SKM-1 treated with dmso at 0.1 percent for 144 hours (cell line): Measurements from ENCODE around the gene PERM1.
"Not testable (repeated sequence)": the region's sequence is repeated elsewhere in the genome, so short reads cannot be mapped to it uniquely, and the experiment has no call there.

ENCODE experiments used
- DNase-seq: peaks from one replicate; lab custom pipeline; 2025; ENCODE audit not compliant: unreplicated experiment; lab: John Stamatoyannopoulos, UW

PERM1 gene

GRCh38 chr1:979744-980072, 2.2 kb downstream of the PERM1 start:
- no peak for DNase-seq

DNA sequence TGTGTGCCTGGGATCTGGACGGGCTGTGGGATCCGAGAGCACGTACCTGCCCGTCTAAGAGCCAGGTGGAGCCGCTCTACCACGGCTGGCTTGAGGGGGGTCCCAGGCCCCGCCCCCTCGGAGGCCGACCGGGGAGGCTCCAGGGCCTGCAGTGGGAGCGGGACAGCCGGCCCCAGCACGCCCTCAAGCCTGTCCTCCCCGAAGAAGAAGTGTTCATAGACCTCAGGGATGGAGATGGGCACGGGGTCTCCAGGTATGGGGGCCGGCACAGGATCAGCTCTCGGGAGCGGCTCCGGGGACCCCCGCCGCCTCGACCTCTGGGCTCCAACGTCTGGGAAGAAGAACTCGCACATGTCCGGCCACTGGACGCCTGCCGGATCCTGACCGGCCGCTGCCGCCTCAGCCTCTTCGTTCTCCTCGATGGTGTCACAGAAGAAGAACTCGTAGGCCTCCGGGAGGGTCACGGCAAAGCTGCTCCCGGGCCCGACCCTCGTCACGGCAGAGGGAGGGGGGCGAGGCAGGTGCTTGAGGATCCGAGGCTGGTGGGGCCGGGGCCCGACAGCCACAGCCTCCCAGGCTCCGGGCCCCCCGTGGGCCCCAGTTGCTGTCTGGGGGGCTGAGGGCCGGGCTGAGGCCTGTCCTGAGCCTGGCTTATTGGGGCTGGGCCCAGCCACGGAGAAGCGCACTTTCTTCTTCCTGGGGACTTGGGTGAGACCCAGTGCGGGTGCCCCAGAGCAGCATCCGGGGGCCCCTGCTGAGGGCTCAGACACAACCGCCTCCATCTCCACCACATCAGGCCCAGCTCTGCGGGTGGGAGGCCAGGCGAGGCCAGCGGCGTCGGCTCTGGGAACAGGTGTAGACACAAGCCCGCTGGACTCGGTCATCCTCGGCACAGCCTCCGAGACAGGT, 2.8 kb downstream of the PERM1 start:
- no peak for DNase-seq

- no peak for DNase-seq
Observed at GRCh38 chr1:978069-978834, 3.6 kb downstream of the PERM1 start.

- DNase-seq: not testable (repeated sequence)
Observed at GRCh38 chr1:976791-977190, 5.1 kb downstream of the PERM1 start.

DNA sequence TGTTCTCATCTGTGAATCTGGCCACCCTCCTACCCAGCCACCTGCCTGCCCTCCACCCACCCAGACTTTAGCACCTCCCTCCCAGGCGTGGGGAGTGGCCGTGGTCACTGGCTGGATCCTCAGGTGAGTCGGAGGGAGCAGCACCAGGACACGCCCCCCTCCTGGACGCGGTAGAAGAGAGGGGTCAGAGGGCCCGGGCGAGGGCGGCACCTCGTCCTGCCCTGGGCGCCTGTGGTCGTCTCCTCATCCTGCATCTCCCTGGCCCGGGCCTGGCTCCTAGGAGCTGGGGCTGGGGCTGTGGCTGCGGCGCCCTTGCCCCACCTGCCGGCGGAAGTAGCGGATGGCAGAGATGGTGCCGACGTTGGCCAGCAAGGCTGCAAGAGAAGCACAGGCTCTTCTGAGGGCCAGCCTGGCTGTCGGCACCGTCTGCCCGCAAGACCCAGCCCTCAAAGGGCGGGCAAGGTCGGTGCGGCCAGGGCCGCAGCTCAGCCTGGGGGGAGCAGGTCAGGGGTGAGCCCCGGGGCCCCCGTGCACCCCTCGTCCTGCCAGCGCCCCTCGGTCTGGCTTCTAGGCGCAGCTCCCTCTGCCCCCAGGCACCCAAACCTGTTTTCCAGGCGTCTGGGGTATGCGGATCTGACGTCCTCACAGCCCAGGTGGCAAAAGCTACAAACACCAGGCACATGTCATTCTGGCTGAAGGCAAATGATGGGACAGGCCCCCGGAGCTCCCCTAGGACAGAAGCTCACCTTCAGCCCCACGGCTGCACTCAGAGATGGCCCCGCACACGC, 5.8 kb downstream of the PERM1 start:
- peak; percentile 12 for DNase-seq

DNA sequence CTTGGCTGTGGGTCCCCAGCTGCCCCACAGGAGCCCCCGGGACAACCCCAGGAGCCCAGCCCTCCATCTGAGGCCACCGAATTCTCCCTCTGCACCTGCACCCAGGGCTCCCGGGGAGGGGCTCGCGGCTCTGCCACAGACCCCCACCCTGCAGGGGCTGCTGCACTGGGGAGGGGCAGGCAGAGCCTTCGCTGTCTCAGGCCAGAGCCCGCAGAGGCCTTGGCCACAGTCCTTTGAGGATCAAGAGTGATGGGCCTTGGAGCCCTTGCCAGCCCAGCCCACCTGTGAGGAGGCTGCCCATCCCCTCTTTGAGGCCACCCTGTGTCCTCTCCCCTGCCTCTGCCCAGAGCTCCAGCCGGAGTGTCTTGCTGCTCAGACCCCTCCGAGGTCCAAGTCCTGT, 6.5 kb downstream of the PERM1 start:
- no peak for DNase-seq

DNA sequence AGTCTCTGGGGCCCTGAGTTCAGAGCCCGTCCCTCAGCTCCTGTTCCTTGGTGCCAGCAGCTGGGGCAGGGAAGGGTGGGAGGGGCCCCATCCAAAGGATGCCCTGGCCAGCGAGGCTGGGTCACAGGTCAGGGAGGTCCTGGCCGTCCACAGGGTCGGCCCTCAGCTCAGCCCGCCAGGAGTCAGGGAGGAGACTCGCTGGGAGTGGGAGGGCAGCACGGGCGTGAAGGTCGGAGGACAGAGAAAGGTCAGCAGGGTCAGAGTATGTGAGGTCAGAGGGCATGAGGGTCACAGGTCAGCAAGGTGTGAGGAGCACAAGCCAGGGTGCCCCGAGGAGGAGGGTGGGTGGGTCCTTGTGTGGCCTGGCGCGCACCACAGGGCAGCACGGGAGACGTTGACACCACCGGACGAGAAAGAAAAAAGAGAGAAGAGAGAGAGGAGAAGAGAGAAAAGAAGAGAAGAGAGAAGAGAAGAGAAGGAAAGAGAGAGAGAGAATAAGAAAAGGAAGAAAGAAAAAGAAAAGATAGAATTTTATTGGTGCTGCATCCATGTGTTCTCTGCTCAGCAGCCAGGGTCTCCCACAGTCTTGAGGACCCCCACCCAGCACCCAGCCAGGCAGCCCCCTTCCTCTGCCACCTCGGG, 7.1 kb downstream of the PERM1 start:
- DNase-seq: no peak

GRCh38 chr1:974293-974640, 7.6 kb downstream of the PERM1 start:
- no peak for DNase-seq

DNA sequence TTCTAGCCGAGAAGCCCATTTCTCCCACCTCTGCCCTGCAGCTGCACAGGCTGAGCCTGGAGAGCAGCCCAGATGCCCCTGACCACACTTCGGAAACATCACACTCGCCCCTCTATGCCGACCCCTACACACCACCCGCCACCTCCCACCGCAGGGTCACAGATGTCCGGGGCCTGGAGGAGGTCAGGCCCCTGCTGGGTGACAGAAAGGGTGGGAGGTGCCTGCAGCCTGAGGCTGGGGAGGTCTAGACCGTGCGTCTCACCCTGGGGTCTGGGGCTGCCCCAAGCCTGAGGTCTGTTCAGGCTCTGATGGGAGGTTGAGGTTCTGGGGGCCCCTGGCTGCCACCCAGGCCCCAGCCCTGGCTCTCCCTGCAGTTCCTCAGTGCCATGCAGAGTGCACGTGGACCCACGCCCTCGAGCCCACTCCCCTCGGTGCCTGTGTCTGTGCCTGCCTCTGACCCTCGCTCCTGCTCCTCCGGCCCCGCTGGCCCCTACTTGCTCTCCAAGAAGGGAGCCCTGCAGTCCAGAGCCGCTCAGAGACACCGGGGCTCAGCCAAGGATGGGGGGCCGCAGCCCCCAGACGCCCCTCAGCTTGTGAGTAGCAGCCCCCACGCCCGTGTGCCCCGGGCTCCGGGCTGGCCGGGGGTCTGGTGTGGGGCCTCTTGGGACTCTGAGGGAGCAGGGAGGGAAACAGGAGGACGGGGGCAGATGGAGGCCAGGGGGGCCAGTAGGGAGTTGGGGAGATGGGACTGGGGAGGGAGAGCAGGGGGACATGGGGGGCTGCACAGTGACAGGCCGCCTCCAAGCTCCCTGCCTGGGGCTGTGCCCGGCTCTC, 8.2 kb downstream of the PERM1 start:
- DNase-seq: no peak

DNA sequence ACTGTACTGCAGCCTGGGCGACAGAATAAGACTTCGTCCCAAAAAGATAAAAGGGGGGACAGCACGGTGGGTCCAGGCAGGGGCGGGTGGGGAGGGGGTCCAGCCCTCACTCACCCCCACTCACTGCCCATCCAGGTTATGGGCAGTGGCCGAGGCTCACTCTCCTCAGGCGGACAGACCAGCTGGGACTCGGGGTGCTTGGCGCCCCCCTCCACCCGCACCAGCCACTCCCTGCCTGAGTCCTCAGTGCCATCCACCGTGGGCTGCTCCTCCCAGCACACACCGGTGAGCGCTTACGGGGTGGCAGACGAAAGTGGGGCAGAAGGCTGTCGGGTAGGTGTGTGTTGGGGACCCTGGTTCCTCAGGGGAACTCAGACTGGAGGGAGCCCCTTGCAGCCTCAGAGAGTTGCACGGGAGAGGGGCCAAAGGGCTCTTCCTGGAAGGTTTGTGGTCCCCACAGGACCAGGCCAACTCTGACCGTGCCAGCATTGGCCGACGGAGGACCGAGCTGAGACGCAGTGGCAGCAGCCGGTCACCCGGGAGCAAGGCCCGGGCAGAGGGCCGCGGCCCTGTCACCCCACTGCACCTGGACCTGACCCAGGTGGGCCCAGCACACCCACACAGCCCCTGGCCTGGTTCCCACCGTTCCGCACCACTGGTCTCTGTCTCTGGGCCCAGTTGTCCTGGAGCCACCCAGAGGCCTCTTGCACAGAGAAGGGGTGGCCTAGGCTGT, 9.0 kb downstream of the PERM1 start:
- DNase-seq: no peak

DNA sequence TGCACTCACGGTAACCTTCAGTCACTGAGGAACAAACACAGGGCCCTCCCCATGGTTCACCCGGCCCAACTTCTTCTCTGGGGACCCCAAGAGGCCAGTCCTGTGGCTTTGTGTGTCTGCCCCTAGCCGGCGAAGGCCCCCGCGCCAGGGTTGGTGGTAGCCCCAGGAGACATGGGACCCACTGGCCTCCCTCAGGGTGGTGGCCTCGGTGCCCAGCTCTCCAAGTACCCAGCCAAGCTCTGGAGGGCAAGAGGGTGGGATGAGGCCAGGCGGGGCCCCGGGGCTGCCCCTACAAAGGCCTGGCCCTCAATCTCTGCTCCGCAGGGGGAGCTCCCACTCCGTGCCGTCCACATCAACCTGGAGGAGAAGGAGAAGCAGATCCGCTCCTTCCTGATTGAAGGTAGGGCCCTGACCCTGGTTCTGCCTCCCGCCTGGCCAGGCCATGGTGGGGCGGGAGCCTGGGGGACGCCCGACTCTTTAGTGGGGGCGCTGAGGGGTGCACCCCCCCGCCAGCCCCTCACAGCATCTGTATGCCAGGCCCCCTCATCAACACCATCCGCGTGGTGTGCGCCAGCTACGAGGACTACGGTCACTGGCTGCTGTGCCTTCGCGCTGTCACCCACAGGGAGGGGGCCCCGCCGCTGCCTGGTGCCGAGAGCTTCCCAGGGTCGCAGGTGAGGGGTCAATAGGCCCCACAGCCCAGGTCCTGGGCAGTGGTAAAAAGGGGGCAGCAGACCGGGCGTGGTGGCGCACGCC, 10.0 kb downstream of the PERM1 start:
- DNase-seq: no peak

DNA sequence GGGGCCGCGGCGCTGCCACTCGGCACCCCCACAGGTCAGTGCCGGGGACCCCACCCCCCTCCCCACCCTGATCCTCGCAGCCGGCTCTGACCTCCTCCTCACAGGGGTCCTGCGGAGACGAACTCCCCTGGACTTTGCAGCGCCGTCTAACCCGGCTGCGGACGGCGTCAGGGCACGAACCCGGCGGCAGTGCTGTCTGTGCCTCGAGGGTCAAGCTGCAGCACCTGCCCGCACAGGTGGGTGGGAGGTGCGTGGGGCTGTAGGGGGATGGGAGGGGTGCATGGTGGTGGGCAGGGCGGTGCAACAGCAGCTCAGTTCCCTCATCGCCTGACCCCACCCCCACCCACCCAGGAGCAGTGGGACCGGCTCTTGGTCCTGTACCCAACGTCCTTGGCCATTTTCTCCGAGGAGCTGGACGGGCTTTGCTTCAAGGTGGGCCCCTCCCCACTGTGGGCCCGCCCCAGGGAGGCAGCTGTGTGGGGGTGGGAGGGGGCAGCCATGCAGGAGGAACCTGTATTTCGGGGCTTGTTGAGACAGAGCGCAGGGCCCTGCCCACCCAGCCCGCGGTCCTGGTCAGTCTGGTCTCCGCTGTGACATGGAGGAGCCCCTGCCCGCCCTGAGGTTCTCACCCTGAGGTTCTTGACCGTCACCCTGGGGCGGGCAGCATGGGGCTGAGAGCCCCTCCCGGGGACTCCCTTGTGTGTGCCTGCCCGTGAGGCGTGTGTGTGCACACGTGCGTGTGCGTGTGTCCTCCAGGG, 10.7 kb downstream of the PERM1 start:
- no peak for DNase-seq

DNA sequence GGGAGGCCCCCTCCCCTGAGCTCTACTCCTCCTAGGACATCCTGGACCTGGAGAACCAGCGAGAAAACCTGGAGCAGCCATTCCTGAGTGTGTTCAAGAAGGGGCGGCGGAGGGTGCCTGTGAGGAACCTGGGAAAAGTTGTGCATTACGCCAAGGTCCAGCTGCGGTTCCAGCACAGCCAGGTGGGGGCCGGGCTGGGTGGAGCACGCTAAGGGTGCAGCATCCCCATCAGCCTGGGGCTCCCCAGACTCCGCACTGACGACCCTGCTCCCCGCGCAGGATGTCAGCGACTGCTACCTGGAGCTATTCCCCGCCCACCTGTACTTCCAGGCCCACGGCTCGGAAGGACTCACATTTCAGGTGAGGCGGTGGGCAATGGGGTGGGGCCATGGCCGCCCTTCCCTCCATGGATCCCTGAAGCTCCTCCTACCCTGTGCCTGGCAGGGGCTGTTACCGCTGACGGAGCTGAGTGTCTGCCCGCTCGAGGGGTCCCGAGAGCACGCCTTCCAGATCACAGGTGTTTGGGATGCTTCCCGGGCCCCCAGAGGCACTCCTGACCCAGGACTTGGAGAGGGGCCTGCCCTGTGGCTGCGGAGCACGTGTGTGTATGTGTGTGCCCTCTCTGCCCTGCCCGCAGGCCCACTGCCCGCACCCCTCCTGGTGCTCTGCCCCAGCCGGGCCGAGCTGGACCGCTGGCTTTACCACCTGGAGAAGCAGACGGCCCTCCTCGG, 11.5 kb downstream of the PERM1 start:
- no peak for DNase-seq

DNA sequence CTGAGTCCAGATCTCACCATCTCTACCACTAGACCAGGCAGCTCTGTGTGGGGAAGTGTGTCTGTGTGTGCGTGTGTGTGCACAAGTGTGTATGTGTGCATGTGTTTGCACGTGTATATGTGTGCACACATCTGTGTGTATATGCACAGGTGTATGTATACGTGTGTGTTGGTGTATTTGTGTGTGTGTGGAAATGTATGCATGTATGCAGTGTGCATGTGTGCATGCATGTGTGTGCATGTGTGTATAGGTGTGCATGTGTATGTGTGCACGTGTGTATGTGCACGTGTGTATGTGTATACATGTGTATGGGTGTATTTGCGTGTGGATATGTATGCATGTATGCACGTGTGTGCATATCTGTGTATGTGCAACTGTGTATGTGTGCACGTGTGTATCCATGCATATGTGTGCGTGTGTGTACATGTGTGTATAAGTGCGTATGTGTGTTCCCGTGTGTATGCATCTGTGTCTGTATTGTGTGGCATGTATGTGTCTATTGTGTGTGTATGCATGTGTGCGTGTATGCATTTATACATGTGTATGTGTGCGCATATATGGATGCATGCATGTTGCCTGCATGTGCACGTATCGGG, 12.5 kb downstream of the PERM1 start:
- DNase-seq: no peak

DNA sequence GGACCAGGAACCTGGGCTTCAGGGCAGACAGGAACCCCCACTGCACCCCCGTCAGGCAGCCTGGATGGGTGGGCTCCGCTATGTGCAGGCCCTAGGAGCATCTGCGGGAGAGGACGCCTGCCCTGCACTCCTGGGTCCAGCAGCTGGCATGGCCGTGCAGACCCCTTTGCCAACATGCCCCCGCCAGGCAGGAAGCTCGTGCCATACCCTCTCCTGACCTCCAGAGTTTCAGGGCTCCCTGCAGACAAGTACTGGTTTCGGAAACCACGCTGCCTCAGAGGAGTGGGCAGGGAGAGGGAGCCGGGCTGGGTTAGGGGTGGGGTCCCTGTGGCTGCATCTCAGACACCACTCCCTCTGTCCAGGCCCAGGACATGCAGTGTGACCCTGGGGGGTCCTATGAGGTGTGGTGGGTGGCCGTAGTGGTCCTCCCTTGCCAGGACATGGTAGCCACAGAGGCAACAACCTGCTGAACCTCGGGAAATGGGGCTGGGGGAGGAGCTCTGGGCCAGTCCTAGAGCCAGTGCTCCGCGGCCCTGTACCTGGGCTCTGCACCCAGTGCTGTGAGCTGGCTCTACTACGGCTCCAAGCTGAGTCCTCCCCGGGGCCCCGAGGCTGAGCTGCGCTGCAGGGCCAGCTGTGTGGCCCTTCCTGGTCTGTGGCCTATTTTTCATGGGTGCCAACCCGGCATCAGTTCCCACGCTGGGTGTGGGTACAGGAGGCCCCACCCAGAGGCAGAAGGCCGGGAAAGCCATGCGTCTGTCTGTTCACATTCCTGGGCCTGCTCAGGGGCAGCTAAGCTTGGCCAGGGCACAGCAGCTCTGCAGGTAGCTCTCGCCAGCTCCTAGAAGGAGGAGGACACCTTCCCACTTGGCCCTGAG, 14.2 kb downstream of the PERM1 start:
- DNase-seq: no peak

GRCh38 chr1:966704-967300, 15.1 kb downstream of the PERM1 start:
- DNase-seq: peak; percentile 41
